GM12878 (cell line): ENCODE results near the gene GTPBP4. TPM values are rescaled to one million over a fixed set of nuclear protein-coding genes. Genes with fewer than 3 reads are reported as not detected.

ENCODE experiments used
- ATAC-seq: fragments of 200-7000 bp; cut with Tn5 transposase; 3 replicates; pipeline ENCODE4 v1.9.1; 2020; ENCODE audit warnings: mild to moderate bottlenecking, moderate library complexity
- BruUV-seq: library from RNA; stranded (reverse); fragments of 400-500 nt; replicated peaks from 2 replicates; lab custom pipeline; 2021; lab: Mats Ljungman, UMichigan
- CTCF ChIA-PET: fragments of 300-600 bp; sonication (Branson Sonifier 250); formaldehyde crosslinking; extraction: SDS; loops from one replicate; lab custom pipeline; 2021; ENCODE audit warnings: inconsistent platforms; lab: Yijun Ruan, JAX
- POLR2A ChIA-PET: fragments of 350-600 bp; formaldehyde crosslinking; extraction: SDS; loops from one replicate; lab custom pipeline; 2021; ENCODE audit warnings: inconsistent platforms; lab: Charles Lee
- RAD21 ChIA-PET: fragments of 300-600 bp; sonication (Branson Sonifier 250); formaldehyde crosslinking; loops from one replicate; lab custom pipeline; 2023; ENCODE audit warnings: antibody characterized with exemption; ENCODE audit not compliant: unreplicated experiment; lab: Charles Lee
- SMC1A ChIA-PET: fragments of 300-600 bp; sonication (Branson Sonifier 250); formaldehyde crosslinking; loops from one replicate; lab custom pipeline; 2023; ENCODE audit not compliant: unreplicated experiment, uncharacterized antibody; lab: Charles Lee
- DNase-seq: peaks from one replicate; pipeline ENCODE4 v3.0.0-alpha.2; 2011; ENCODE audit warnings: low read depth, low spot score
- FAIRE-seq: peaks from 3 replicates; lab custom pipeline; 2011; peaks lifted over from hg19 to GRCh38; lab: Jason Lieb, UNC
- H2AFZ ChIP-seq: 2 replicates; pipeline ENCODE4 v1.6.0; 2011; ENCODE audit warnings: low read depth, low read length, control low read depth; ENCODE audit not compliant: control insufficient read depth
- H3K27ac ChIP-seq: 2 replicates; pipeline ENCODE4 v1.5.1; 2011; ENCODE audit warnings: control low read depth; ENCODE audit not compliant: control insufficient read depth, insufficient read depth
- H3K27me3 ChIP-seq, 2 experiments: replicated peaks in 1 of 2; 2 replicates each; pipeline versions ENCODE4 v1.6.0 to v1.6.1; 2011; ENCODE audit warnings: low read length in 1 of 2; ENCODE audit not compliant: control insufficient read depth in 2 of 2, insufficient read depth in 2 of 2
- H3K36me3 ChIP-seq, 2 experiments: 2 replicates each; pipeline ENCODE4 v1.5.1; 2011; ENCODE audit warnings: low read length in 1 of 2; ENCODE audit not compliant: control insufficient read depth in 2 of 2, insufficient read depth in 2 of 2
- H3K4me1 ChIP-seq: 2 replicates; pipeline ENCODE4 v1.6.1; 2011; ENCODE audit warnings: mild to moderate bottlenecking, low read length, moderate library complexity, mixed read lengths; ENCODE audit not compliant: control insufficient read depth, insufficient read depth
- H3K4me2 ChIP-seq: 2 replicates; pipeline ENCODE4 v1.6.0; 2011; ENCODE audit warnings: control low read depth; ENCODE audit not compliant: control insufficient read depth, insufficient read depth
- H3K4me3 ChIP-seq: fragments of 200-600 bp; sonication (generic); 2 replicates; pipeline ENCODE4 v1.5.1; 2016
- H3K79me2 ChIP-seq: 2 replicates; pipeline ENCODE4 v1.6.0; 2011; ENCODE audit warnings: low read length; ENCODE audit not compliant: control insufficient read depth, insufficient read depth
- H3K9ac ChIP-seq: 2 replicates; pipeline ENCODE4 v1.8.0; 2011; ENCODE audit warnings: low read length, control low read depth, mixed read lengths; ENCODE audit not compliant: control insufficient read depth, insufficient read depth
- H3K9me3 ChIP-seq: replicated peaks from 3 replicates; pipeline ENCODE4 v1.5.1; 2011; ENCODE audit warnings: mild to moderate bottlenecking, low read length; ENCODE audit not compliant: control insufficient read depth, insufficient read depth
- H4K20me1 ChIP-seq: 2 replicates; pipeline ENCODE4 v1.6.0; 2011; ENCODE audit not compliant: control insufficient read depth, insufficient read depth
- ETV6 ChIP-seq, 2 experiments: fragments of 450-650 bp in 1 of 2; IDR thresholded peaks in 1 of 2; conservative IDR thresholded peaks in 1 of 2; 2 replicates each; pipeline ENCODE4 v1.6.1; 2014; ENCODE audit warnings: antibody characterized with exemption in 1 of 2, borderline replicate concordance in 1 of 2, low read depth in 1 of 2, mild to moderate bottlenecking in 1 of 2, moderate library complexity in 1 of 2
- FOS ChIP-seq: IDR thresholded peaks from 3 replicates; pipeline ENCODE4 v1.6.1; 2011; ENCODE audit warnings: borderline replicate concordance; ENCODE audit not compliant: insufficient read length; ENCODE audit errors: extremely low read depth
- GATAD2B ChIP-seq: fragments of 450-650 bp; conservative IDR thresholded peaks from 2 replicates; pipeline ENCODE4 v1.6.1; 2017; ENCODE audit warnings: low read depth, mild to moderate bottlenecking, moderate library complexity
- MEF2B ChIP-seq: fragments of 450-650 bp; IDR thresholded peaks from 2 replicates; pipeline ENCODE4 v1.6.1; 2018; ENCODE audit warnings: mild to moderate bottlenecking, moderate library complexity; ENCODE audit not compliant: partially characterized antibody, poor library complexity, severe bottlenecking
- PAX8 ChIP-seq: fragments of 450-650 bp; IDR thresholded peaks from 2 replicates; pipeline ENCODE4 v1.6.1; 2017; ENCODE audit warnings: mild to moderate bottlenecking, moderate library complexity
- RAD51 ChIP-seq: fragments of 450-650 bp; IDR thresholded peaks from 2 replicates; pipeline ENCODE4 v1.6.1; 2016; ENCODE audit warnings: moderate library complexity, mild to moderate bottlenecking, inconsistent platforms
- SIX5 ChIP-seq: IDR thresholded peaks from 2 replicates; pipeline ENCODE4 v1.6.1; 2011; ENCODE audit warnings: mild to moderate bottlenecking, low read depth, low read length, moderate library complexity; ENCODE audit not compliant: severe bottlenecking
- SP1 ChIP-seq: IDR thresholded peaks from one replicate; pipeline ENCODE4 v1.6.1; 2011; ENCODE audit warnings: low read depth, low read length
- SRF ChIP-seq, 2 experiments: IDR thresholded peaks; 2 replicates each; pipeline ENCODE4 v1.6.1; 2011; ENCODE audit warnings: low read depth in 2 of 2, low read length in 2 of 2, mild to moderate bottlenecking in 1 of 2, moderate library complexity in 1 of 2
- SUPT20H ChIP-seq: IDR thresholded peaks from 2 replicates; pipeline ENCODE4 v1.6.1; 2011; ENCODE audit warnings: low read depth, mild to moderate bottlenecking, low read length, moderate library complexity, borderline replicate concordance; ENCODE audit not compliant: control insufficient read depth
- TAF1 ChIP-seq: IDR thresholded peaks from 2 replicates; pipeline ENCODE4 v1.6.1; 2011; ENCODE audit warnings: mild to moderate bottlenecking, low read depth, low read length, borderline replicate concordance
- YY1 ChIP-seq: IDR thresholded peaks from 2 replicates; pipeline ENCODE4 v1.6.1; 2011; ENCODE audit warnings: low read depth, mild to moderate bottlenecking, low read length
- ZNF217 ChIP-seq: fragments of 450-650 bp; IDR thresholded peaks from 2 replicates; pipeline ENCODE4 v1.6.1; 2017; ENCODE audit warnings: antibody characterized with exemption, mild to moderate bottlenecking
- ZZZ3 ChIP-seq: IDR thresholded peaks from 2 replicates; pipeline ENCODE4 v1.6.1; 2011; ENCODE audit warnings: low read depth; ENCODE audit not compliant: control insufficient read depth, insufficient read length
- WGBS: methylation state at CpG from one replicate; pipeline ENCODE4 v1.1.6; 2016; ENCODE audit warnings: low lambda C conversion rate; ENCODE audit not compliant: insufficient replicate concordance, insufficient coverage; ENCODE audit errors: missing lambda C conversion rate; 5-methylcytosine and 5-hydroxymethylcytosine counted together
- in situ Hi-C: fragments of 300-500 bp; cut with MboI; formaldehyde crosslinking; loops from 9 replicates; pipeline ENCODE4 v1.14.3; 2018; ENCODE audit warnings: mixed read lengths
- intact Hi-C: fragments of 100-400 bp; cut with micrococcal nuclease; formaldehyde crosslinking; loops from one replicate; pipeline ENCODE4 v1.14.2; 2022; ENCODE audit not compliant: unreplicated experiment
- polyA plus RNA-seq, 11 experiments: library from polyadenylated mRNA; depleted of rRNA in 4 of 11; unstranded in 6 of 11; stranded (reverse) in 5 of 11; fragments of >200 nt; fragmentation: Nextera tagmentation in 4 of 11; fragmentation: Illumina TruSeq in 1 of 11; extraction: Ambion mirVana in 4 of 11; extraction: Trizol in 1 of 11; gene quantifications; 1 replicate in 1 of 11; 2 replicates in 10 of 11; pipeline versions ENCODE4 v1.2.1 to v1.2.3, GENCODE V29; 2011 to 2016; ENCODE audit warnings: inconsistent platforms in 2 of 11, missing spikeins in 2 of 11, low read depth in 1 of 11
- total RNA-seq, 4 experiments: library from RNA; depleted of rRNA in 3 of 4; stranded (reverse); fragments of >200 nt in 3 of 4; fragmentation: Illumina TruSeq in 1 of 4; extraction: Trizol in 1 of 4; gene quantifications; 2 replicates each; pipeline versions ENCODE4 v1.2.1 to v1.2.3, GENCODE V29; 2013 to 2021
- TF ChIP-seq, protein P1 (sequence below): fragments of 450-650 bp; IDR thresholded peaks from 2 replicates; pipeline ENCODE4 v1.6.1; 2014; ENCODE audit warnings: mild to moderate bottlenecking
- TF ChIP-seq, protein P2 (sequence below): fragments of 450-650 bp; IDR thresholded peaks from 2 replicates; pipeline ENCODE4 v1.6.1; 2016; ENCODE audit warnings: mild to moderate bottlenecking

GTPBP4 gene
- total and polyA plus RNA-seq, 10 of the 15 experiments (the other 5 are each of a cell fraction or from before 2014, with no cell fraction given): 58.5 to 118 (median 71.4) TPM

DNA sequence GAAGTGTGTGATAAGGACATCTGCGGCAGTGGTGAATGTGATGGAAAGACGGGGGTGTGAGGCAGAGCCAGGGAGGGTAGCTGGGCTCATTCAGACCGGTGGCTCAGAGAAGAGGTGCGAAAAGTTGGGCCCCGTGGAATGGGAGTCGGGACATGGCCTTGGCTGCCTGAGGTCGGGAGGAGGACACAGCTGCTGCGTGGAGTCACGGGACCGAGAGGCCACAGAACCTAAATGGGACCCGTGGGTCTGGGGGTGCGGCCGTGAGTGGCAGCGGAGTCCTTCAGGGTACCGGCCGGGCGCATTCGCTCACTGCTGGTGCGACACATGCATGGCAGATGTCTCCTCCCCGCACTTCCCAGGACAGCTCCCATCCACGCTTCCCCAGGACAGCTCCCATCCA lies 33.8 kb upstream of the GTPBP4 start:
- intact Hi-C loops: no loop called here

DNA sequence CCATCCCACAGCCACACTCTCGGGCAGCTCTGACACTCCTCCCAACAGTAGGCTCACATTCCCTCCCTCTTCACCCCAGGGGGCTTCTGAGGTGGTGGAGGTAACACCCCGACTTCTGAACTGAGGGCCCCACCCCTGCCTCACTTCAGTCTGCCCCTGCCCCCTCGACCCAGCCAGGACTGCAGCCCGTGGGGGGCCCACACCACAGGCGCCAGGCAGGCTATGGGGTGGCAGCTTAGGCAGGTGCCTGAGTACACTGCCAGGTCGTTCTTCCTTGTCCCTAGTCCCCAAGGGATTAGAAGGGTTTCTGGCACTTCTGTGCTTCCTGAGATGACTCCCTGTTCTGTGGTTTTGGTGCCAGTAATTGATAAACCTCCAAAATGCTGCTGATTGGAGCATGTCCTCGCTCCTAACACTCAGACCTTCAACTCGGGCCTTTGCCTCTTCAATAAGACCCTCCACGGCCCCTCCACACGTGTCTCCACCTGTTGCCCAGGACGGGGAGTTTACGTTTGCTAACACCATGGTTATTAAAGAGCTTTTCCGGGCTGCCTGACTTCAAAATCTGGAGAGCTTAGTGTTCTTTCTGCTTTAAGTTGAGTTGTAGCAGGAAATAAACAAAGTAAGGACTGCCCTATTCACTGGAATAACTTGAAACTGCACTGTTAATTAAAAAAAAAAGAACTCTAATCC lies 33.0 kb upstream of the GTPBP4 start:
- SMC1A ChIA-PET: no interaction called here
- no peak for TF ChIP-seq ZZZ3
- no peak for TF ChIP-seq FOS
- TF ChIP-seq SP1: no peak
- no peak for TF ChIP-seq SIX5
- no peak for TF ChIP-seq TAF1
- no peak for TF ChIP-seq ETV6 (conservative IDR thresholded peaks at IDR 0.05 in 1 of 2, IDR thresholded peaks at IDR 0.05 in 1 of 2; ENCODE audit: borderline replicate concordance in 1 of 2, low read depth in 1 of 2)
- no peak for TF ChIP-seq YY1
- no peak for TF ChIP-seq SUPT20H
- no peak for TF ChIP-seq GATAD2B
- no peak for TF ChIP-seq RAD51
- TF ChIP-seq, protein P1, sequence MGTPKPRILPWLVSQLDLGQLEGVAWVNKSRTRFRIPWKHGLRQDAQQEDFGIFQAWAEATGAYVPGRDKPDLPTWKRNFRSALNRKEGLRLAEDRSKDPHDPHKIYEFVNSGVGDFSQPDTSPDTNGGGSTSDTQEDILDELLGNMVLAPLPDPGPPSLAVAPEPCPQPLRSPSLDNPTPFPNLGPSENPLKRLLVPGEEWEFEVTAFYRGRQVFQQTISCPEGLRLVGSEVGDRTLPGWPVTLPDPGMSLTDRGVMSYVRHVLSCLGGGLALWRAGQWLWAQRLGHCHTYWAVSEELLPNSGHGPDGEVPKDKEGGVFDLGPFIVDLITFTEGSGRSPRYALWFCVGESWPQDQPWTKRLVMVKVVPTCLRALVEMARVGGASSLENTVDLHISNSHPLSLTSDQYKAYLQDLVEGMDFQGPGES: no peak
- no peak for TF ChIP-seq PAX8
- no peak for TF ChIP-seq ZNF217

More for the DNA sequence above, 33.8 kb upstream of the GTPBP4 start:
- WGBS: 68% methylated on average over 20 of the region's 21 CpGs
- H3K27me3 ChIP-seq: peaks cover 0 to 2% of the 10 kb centered on the region in 2 experiments
- ATAC-seq (no peak), FAIRE-seq (no peak), DNase-seq (no peak)
- ChIA-PET CTCF (no interaction called here), SMC1A (no interaction called here), RAD21 (no interaction called here), POLR2A (no interaction called here)
- H3K4me2 ChIP-seq: no peak overlapping the region
- H3K27ac ChIP-seq: no peak overlapping the region
- TF ChIP-seq SRF (IDR thresholded peaks at IDR 0.05; ENCODE audit: low read depth in 2 of 2, low read length in 2 of 2): no peak
- TF ChIP-seq, protein P2, sequence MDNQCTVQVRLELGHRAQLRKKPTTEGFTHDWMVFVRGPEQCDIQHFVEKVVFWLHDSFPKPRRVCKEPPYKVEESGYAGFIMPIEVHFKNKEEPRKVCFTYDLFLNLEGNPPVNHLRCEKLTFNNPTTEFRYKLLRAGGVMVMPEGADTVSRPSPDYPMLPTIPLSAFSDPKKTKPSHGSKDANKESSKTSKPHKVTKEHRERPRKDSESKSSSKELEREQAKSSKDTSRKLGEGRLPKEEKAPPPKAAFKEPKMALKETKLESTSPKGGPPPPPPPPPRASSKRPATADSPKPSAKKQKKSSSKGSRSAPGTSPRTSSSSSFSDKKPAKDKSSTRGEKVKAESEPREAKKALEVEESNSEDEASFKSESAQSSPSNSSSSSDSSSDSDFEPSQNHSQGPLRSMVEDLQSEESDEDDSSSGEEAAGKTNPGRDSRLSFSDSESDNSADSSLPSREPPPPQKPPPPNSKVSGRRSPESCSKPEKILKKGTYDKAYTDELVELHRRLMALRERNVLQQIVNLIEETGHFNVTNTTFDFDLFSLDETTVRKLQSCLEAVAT: no peak
- TF ChIP-seq MEF2B: no peak
- no TSS peak for BruUV-seq
- no peaks in the 10 kb centered on the region for H3K9me3 ChIP-seq
- H2AFZ ChIP-seq: no peak overlapping the region
- H4K20me1 ChIP-seq: no peaks in the 10 kb centered on the region
- H3K9ac ChIP-seq: no peak overlapping the region
- in situ Hi-C loops: no loop called here
- no peaks in the 10 kb centered on the region for H3K4me1 ChIP-seq
- no peak overlapping the region for H3K4me3 ChIP-seq
- no peaks in the 10 kb centered on the region for H3K79me2 ChIP-seq
- H3K36me3 ChIP-seq: no peaks in the 10 kb centered on the region

More for the DNA sequence above, 33.0 kb upstream of the GTPBP4 start:
- Histone ChIP-seq H3K4me3 (no peak overlapping the region), H3K27me3 (peaks cover 0 to 2% of the 10 kb centered on the region in 2 experiments), H3K9ac (no peak overlapping the region), H3K79me2 (no peaks in the 10 kb centered on the region), H3K27ac (no peak overlapping the region), H3K4me2 (no peak overlapping the region), H3K36me3 (no peaks in the 10 kb centered on the region), H4K20me1 (no peaks in the 10 kb centered on the region), H2AFZ (no peak overlapping the region), H3K4me1 (no peaks in the 10 kb centered on the region), H3K9me3 (no peaks in the 10 kb centered on the region)
- DNase-seq (no peak), ATAC-seq (peak; percentile 25; the same call in 1 of the 3 replicates), FAIRE-seq (no peak)
- ChIA-PET POLR2A (no interaction called here), CTCF (no interaction called here), RAD21 (no interaction called here)
- intact Hi-C loops: no loop called here
- BruUV-seq: no TSS peak
- in situ Hi-C loops: no loop called here
- 9% methylated on average over 13 of the region's 13 CpGs for WGBS
